WERI-Rb-1 (cell line): ENCODE data around the gene PTPRN2.

Experiments
- DNase-seq: peaks from one replicate; pipeline ENCODE4 v3.0.0-alpha.2; 2020
- H3K27ac ChIP-seq: fragments of 250-450 bp; sonication (Bioruptor Pico); 2 replicates; pipeline ENCODE4 v1.5.1; 2020; ENCODE audit warnings: mild to moderate bottlenecking, moderate library complexity
- H3K27me3 ChIP-seq: fragments of 250-450 bp; sonication (Bioruptor Pico); 2 replicates; pipeline ENCODE4 v1.5.1; 2021; ENCODE audit warnings: mild to moderate bottlenecking, low read depth, moderate library complexity; ENCODE audit not compliant: insufficient read depth, severe bottlenecking
- H3K36me3 ChIP-seq: fragments of 250-450 bp; sonication (Bioruptor Pico); 2 replicates; pipeline ENCODE4 v1.5.1; 2020; ENCODE audit warnings: mild to moderate bottlenecking, moderate library complexity
- H3K4me3 ChIP-seq: 2 replicates; pipeline ENCODE4 v1.5.1; 2011; ENCODE audit warnings: low read depth, mild to moderate bottlenecking, control low read depth, low read length
- H3K9me3 ChIP-seq: fragments of 250-450 bp; sonication (Bioruptor Pico); 2 replicates; pipeline ENCODE4 v1.5.1; 2021; ENCODE audit warnings: mild to moderate bottlenecking, moderate library complexity; ENCODE audit not compliant: severe bottlenecking
- CTCF ChIP-seq: IDR thresholded peaks from 2 replicates; pipeline ENCODE4 v1.5.1; 2011; ENCODE audit warnings: low read depth, mild to moderate bottlenecking, control low read depth, inconsistent platforms, low read length

PTPRN2 gene

DNA sequence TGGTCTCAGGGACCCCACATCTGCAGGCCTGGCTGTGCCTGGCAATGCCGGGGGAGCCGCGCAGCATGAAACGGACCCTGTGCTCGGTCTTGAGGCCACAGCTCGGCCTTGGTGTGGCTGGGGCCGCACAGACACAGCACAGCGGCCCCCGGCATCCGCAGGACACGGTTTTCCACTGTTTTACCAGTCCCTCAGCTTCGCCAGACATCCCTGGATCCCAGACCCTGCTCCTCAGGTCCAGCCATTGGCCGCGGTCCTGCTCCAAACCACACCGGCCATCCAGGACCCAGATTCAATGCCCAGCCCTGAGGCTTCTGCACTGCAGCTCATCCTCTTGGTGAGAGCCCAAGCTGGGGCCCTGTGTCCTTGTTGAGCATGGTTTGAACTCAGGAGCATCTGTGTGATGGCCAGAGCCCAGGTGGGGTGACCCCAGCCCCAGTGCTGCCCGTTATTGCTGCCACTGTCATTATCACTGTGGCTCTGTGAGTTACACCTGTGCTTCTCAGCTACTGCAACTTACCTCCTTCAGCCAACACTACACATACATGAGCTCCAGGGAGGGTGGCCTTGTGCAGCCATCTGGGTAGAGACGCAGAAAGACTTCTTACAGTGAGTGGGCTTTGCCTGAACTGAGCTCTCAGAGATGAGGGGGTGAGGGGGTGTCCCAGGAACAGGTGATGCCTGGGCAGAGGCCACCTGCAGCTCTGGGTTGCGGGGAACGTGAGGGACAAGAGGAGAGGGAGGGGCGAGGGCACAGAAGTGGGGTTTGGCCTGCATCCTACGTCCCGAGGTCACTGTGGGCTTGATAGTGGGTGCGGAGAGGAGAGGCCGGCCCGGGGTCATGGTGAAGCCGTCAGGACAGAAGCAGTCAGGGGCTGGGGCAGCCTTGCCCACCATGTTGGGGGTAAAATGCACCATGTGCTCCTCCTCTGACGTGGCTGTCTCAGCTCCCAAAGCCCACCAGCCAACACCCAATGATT lies 567.6 kb downstream of the PTPRN2 start:
- DNase-seq = no peak
- Histone ChIP-seq H3K36me3 (no peaks in the 10 kb centered on the region), H3K27me3 (no peaks in the 10 kb centered on the region), H3K27ac (no peak overlapping the region), H3K9me3 (no peaks in the 10 kb centered on the region), H3K4me3 (no peak overlapping the region)
- TF ChIP-seq CTCF = no peak

DNA sequence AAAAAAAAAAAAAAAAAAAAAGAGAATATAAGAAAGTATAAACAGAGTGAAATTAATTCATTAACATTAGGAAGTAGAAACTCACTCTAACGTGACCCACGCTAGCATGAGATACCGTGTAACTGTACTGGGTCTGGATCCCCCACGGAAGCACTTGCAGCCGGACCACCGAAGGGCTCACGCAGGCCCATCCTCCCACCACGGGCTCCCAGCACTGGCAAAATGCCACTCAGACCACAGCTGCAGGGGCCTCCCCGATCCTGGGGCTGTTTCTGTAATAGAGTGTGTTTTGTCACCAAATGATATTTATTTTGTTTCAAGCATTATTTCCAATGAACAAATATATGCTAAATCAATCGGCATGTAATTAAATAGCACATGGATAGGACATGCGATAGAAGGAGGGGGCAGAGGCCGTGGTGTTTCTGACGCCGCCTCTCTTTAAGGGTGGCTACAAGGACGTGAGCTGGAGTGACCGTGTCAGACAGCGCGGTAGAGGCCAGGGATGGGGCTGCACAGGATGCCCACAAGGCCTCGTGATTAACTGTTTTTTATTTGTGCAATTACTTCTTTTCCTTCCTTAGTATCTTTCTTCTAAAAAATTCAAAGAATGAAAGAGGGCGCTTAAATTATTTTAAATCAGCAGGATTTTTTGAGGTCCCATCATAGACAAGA lies 568.5 kb downstream of the PTPRN2 start:
- Histone ChIP-seq H3K27ac (no peak overlapping the region), H3K4me3 (no peak overlapping the region), H3K9me3 (no peaks in the 10 kb centered on the region), H3K27me3 (no peaks in the 10 kb centered on the region), H3K36me3 (no peaks in the 10 kb centered on the region)
- no peak for TF ChIP-seq CTCF
- DNase-seq = no peak

- Histone ChIP-seq H3K36me3 (no peaks in the 10 kb centered on the region), H3K27ac (no peak overlapping the region), H3K27me3 (no peaks in the 10 kb centered on the region), H3K9me3 (no peaks in the 10 kb centered on the region), H3K4me3 (no peak overlapping the region)
- TF ChIP-seq CTCF = no peak
- no peak for DNase-seq
Measured at GRCh38 chr7:158018098-158018762, 569.4 kb downstream of the PTPRN2 start.

DNA sequence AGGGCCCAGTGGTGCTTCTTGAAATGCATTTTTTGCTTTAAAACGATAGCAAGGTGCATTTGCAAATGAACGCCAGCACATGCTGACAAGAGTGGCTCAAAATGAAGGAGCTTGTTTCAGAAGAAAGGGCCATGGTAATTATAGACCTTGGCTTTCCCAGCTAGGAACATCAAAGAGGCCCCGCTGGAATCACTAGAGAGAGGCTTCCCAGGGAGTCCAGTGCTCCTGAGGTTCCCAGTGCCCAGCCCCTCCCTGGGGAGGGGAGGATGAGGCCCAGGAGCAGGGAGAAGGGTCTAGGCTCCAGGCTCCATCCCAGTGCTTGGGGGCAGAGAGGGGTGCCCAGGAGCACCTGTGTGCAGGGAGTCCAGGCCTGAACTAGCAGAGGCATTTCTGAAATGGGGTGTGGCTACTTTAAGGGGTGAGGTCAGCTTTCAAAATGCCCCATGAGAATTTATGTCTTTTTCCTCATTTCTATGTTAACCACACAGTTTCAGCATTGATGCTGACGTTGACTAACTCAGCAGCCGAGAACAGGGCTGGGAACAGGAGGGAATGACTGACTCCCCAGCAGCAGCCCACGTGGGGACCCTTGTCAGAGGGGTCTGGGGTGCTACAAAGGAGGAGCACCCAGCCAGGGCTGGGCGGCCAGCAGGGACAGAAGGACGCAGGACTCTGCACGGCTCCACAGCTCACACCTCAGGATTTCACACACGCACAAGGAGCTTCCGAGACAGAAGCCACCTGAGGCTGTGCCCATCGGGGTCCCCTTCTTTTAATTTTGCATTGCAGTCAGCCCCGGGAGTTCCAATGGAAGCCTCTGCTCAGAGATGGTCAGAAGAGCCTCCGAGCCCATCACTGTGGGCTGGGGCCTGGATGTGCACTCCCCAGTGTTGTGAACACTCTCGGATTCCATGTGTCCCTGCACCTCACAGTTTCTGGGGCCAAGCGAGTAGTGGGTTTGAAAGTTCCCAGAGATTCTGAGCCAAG lies 570.2 kb downstream of the PTPRN2 start:
- Histone ChIP-seq H3K27ac (no peak overlapping the region), H3K36me3 (no peaks in the 10 kb centered on the region), H3K4me3 (no peak overlapping the region), H3K27me3 (no peaks in the 10 kb centered on the region), H3K9me3 (no peaks in the 10 kb centered on the region)
- DNase-seq = no peak
- no peak for TF ChIP-seq CTCF
